ENCODE data around the gene CSAG3. TPM values are rescaled to one million over a fixed set of nuclear protein-coding genes. Genes with fewer than 3 reads are reported as not detected.
"Not testable (repeated sequence)": the region's sequence is repeated elsewhere in the genome, so short reads cannot be mapped to it uniquely, and the experiment has no call there.

CSAG3 gene
- polyA plus RNA-seq, 1 donor (not counting 4 experiments of a cell fraction or from before 2014, with no cell fraction given), result not detected

GRCh38 chrX:152738560-152738959 lies 20.5 kb upstream of the CSAG3 start:
- Histone ChIP-seq H3K4me2 (ENCODE audit: control insufficient read depth, extremely low read depth, insufficient read depth, low read depth, low read length) (no peak overlapping the region), H3K9me3 (ENCODE audit: control insufficient read depth, low read depth, low read length) (no peaks in the 10 kb centered on the region), H3K9me1 (ENCODE audit: control insufficient read depth, extremely low read depth, insufficient read depth, low read length) (no peaks in the 10 kb centered on the region), H3K36me3 (ENCODE audit: control insufficient read depth in 2 of 2, extremely low read depth in 1 of 2, insufficient read depth in 2 of 2, low read length in 2 of 2) (no peaks in the 10 kb centered on the region), H3K79me2 (ENCODE audit: control insufficient read depth, insufficient read depth, low read length) (no peaks in the 10 kb centered on the region), H2AFZ (ENCODE audit: control insufficient read depth, low read length) (no peak overlapping the region), H3K4me1 (ENCODE audit: control insufficient read depth, extremely low read depth, insufficient read depth, low read length) (no peaks in the 10 kb centered on the region), H3K4me3 (ENCODE audit: control insufficient read depth in 2 of 3, extremely low read depth in 1 of 3, insufficient read depth in 2 of 3, low read depth in 1 of 3, low read length in 3 of 3) (no peak overlapping the region), H3K27me3 (ENCODE audit: control insufficient read depth, extremely low read depth, insufficient read depth, low read length) (no peaks in the 10 kb centered on the region), H3K9ac (ENCODE audit: control insufficient read depth, extremely low read depth, insufficient read depth, low read length) (no peak overlapping the region), H3K27ac (ENCODE audit: control insufficient read depth, insufficient read depth, low read length) (no peak overlapping the region), H4K20me1 (ENCODE audit: control insufficient read depth, extremely low read depth, insufficient read depth, low read length) (no peaks in the 10 kb centered on the region)
- DNase-seq (ENCODE audit: low read depth, low spot score), result no peak
- dilution Hi-C loops (cut with MboI; ENCODE audit: extremely low pct_ligation_motif_present, low sequenced_read_pairs), result no loop called here
- no peak for FAIRE-seq
- no peak for TF ChIP-seq EZH2 (IDR thresholded peaks at IDR 0.05; ENCODE audit: low read length)
- no peak for TF ChIP-seq CTCF (optimal IDR thresholded peaks at IDR 0.05 in 1 of 3, IDR thresholded peaks at IDR 0.05 in 1 of 3, conservative IDR thresholded peaks at IDR 0.05 in 1 of 3; ENCODE audit: extremely low read depth in 1 of 3, insufficient read depth in 2 of 3, low read length in 3 of 3)

- H4K20me1 ChIP-seq (ENCODE audit: control insufficient read depth, extremely low read depth, insufficient read depth, low read length); H3K4me3 ChIP-seq (ENCODE audit: control insufficient read depth in 2 of 3, extremely low read depth in 1 of 3, insufficient read depth in 2 of 3, low read depth in 1 of 3, low read length in 3 of 3); H3K9me1 ChIP-seq (ENCODE audit: control insufficient read depth, extremely low read depth, insufficient read depth, low read length); H3K4me2 ChIP-seq (ENCODE audit: control insufficient read depth, extremely low read depth, insufficient read depth, low read depth, low read length); H3K36me3 ChIP-seq (ENCODE audit: control insufficient read depth in 2 of 2, extremely low read depth in 1 of 2, insufficient read depth in 2 of 2, low read length in 2 of 2); H2AFZ ChIP-seq (ENCODE audit: control insufficient read depth, low read length); FAIRE-seq; H3K4me1 ChIP-seq (ENCODE audit: control insufficient read depth, extremely low read depth, insufficient read depth, low read length); DNase-seq (ENCODE audit: low read depth, low spot score); H3K9me3 ChIP-seq (ENCODE audit: control insufficient read depth, low read depth, low read length); H3K27ac ChIP-seq (ENCODE audit: control insufficient read depth, insufficient read depth, low read length); H3K9ac ChIP-seq (ENCODE audit: control insufficient read depth, extremely low read depth, insufficient read depth, low read length); H3K27me3 ChIP-seq (ENCODE audit: control insufficient read depth, extremely low read depth, insufficient read depth, low read length); H3K79me2 ChIP-seq (ENCODE audit: control insufficient read depth, insufficient read depth, low read length); dilution Hi-C loops (cut with MboI; ENCODE audit: extremely low pct_ligation_motif_present, low sequenced_read_pairs): not testable (repeated sequence)
Measured at GRCh38 chrX:152753686-152754650, 5.0 kb upstream of the CSAG3 start, which contains the start of gene MAGEA2. MAGEA2 (minus strand) TSS chrX:152753842; CDS start chrX:152751363, 2,479 bp downstream.

GRCh38 chrX:152754871-152755270 lies 4.1 kb upstream of the CSAG3 start:
- H3K4me2 ChIP-seq (ENCODE audit: control insufficient read depth, extremely low read depth, insufficient read depth, low read depth, low read length); H3K27ac ChIP-seq (ENCODE audit: control insufficient read depth, insufficient read depth, low read length); H3K4me3 ChIP-seq (ENCODE audit: control insufficient read depth in 2 of 3, extremely low read depth in 1 of 3, insufficient read depth in 2 of 3, low read depth in 1 of 3, low read length in 3 of 3); H3K27me3 ChIP-seq (ENCODE audit: control insufficient read depth, extremely low read depth, insufficient read depth, low read length); H3K9ac ChIP-seq (ENCODE audit: control insufficient read depth, extremely low read depth, insufficient read depth, low read length); H2AFZ ChIP-seq (ENCODE audit: control insufficient read depth, low read length); H3K79me2 ChIP-seq (ENCODE audit: control insufficient read depth, insufficient read depth, low read length); FAIRE-seq; H3K9me1 ChIP-seq (ENCODE audit: control insufficient read depth, extremely low read depth, insufficient read depth, low read length); H3K9me3 ChIP-seq (ENCODE audit: control insufficient read depth, low read depth, low read length); H4K20me1 ChIP-seq (ENCODE audit: control insufficient read depth, extremely low read depth, insufficient read depth, low read length); dilution Hi-C loops (cut with MboI; ENCODE audit: extremely low pct_ligation_motif_present, low sequenced_read_pairs); H3K4me1 ChIP-seq (ENCODE audit: control insufficient read depth, extremely low read depth, insufficient read depth, low read length); H3K36me3 ChIP-seq (ENCODE audit: control insufficient read depth in 2 of 2, extremely low read depth in 1 of 2, insufficient read depth in 2 of 2, low read length in 2 of 2); DNase-seq (ENCODE audit: low read depth, low spot score): not testable (repeated sequence)

GRCh38 chrX:152759544-152759943 lies 526 bp downstream of the CSAG3 start:
- H2AFZ ChIP-seq (ENCODE audit: control insufficient read depth, low read length); dilution Hi-C loops (cut with MboI; ENCODE audit: extremely low pct_ligation_motif_present, low sequenced_read_pairs); DNase-seq (ENCODE audit: low read depth, low spot score); H3K36me3 ChIP-seq (ENCODE audit: control insufficient read depth in 2 of 2, extremely low read depth in 1 of 2, insufficient read depth in 2 of 2, low read length in 2 of 2); H3K4me3 ChIP-seq (ENCODE audit: control insufficient read depth in 2 of 3, extremely low read depth in 1 of 3, insufficient read depth in 2 of 3, low read depth in 1 of 3, low read length in 3 of 3); FAIRE-seq; H3K9me3 ChIP-seq (ENCODE audit: control insufficient read depth, low read depth, low read length); H3K79me2 ChIP-seq (ENCODE audit: control insufficient read depth, insufficient read depth, low read length); H3K27ac ChIP-seq (ENCODE audit: control insufficient read depth, insufficient read depth, low read length); H3K4me2 ChIP-seq (ENCODE audit: control insufficient read depth, extremely low read depth, insufficient read depth, low read depth, low read length); H3K27me3 ChIP-seq (ENCODE audit: control insufficient read depth, extremely low read depth, insufficient read depth, low read length); H3K4me1 ChIP-seq (ENCODE audit: control insufficient read depth, extremely low read depth, insufficient read depth, low read length); H4K20me1 ChIP-seq (ENCODE audit: control insufficient read depth, extremely low read depth, insufficient read depth, low read length); H3K9ac ChIP-seq (ENCODE audit: control insufficient read depth, extremely low read depth, insufficient read depth, low read length); H3K9me1 ChIP-seq (ENCODE audit: control insufficient read depth, extremely low read depth, insufficient read depth, low read length): not testable (repeated sequence)

Data from keratinocyte (primary cell).